T-helper 1 cell (primary cell): ENCODE results near the gene PAGE4.

ENCODE experiments used
- DNase-seq, 5 donors: peaks; one replicate each; pipeline ENCODE4 v3.0.0-alpha.2; 2012 to 2020
- total RNA-seq, 4 donors: gene quantifications; one replicate each; lab custom pipeline; 2026; lab: John Stamatoyannopoulos, UW

The PAGE4 gene, protein sequence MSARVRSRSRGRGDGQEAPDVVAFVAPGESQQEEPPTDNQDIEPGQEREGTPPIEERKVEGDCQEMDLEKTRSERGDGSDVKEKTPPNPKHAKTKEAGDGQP
- 0 reads per million in 4 donors for total RNA-seq

DNA sequence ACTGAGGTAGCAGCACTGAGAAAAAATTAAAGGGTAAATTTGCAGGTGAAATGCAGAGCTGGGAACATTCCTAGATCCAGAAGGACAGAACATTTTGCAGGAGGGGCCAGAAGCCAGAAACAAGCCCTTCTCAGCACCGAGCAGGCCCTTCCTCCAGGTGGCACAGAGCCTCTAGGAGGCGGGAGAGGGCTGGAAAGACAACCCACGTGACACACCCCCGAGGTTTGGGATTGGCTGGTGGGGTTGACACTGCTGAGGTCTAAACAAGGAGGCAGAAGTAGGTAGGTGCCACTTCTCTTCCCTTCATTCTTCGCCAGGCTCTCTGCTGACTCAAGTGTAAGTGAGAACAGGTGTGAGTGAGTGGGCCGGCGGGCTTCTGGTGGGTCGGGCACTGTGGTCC is at the start of gene PAGE4:
PAGE4 (plus strand) TSS at position 288 of the 400 bp plus-strand sequence. CDS start 1,126 bp downstream, outside the sequence.
- no peak for DNase-seq

DNA sequence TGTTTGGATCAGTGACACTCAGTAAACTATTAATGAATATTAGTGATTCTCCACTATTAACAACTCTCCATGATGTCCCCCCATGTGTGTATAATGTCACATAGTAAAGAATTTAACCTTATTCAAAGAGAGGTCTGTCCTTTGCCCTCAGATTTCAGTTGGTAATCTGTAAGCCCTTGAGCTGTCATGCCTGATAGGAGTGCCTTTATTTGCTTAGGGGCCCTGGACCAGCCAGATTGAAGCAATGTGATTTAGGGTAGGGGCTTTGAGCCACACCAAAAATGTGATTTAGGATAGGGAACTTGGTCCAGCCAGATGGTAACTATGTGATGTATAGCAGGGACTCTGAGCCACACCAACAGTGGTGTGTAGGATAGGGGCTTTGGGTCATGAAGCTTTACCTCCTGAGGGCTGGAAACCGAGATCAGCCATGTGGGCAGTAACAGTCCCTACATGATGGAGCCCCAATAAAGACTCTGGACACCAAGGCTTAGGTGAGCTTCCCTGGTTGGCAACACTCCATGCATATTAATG is 44.3 kb upstream of the PAGE4 start:
- no peak for DNase-seq

DNA sequence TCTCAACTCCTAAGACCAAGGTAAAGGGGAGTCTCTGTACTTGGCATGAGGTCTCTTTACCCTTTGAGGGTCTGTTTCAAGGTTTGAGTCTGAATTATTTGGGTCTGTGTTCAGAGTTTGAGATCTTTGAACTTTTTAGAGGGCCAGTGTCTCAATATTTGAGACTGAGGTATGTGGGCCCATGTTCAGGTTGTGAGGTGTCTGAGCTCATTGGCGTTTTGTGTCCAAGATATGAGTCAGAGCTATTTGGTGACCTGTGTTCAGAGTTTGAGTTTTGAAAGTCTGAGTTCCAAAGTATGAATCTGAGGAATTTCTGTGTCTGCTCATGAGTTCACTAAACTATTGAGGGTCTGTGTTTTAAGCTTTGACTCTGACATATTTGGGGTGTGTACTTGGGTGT is 36.7 kb upstream of the PAGE4 start:
- DNase-seq, result no peak

DNA sequence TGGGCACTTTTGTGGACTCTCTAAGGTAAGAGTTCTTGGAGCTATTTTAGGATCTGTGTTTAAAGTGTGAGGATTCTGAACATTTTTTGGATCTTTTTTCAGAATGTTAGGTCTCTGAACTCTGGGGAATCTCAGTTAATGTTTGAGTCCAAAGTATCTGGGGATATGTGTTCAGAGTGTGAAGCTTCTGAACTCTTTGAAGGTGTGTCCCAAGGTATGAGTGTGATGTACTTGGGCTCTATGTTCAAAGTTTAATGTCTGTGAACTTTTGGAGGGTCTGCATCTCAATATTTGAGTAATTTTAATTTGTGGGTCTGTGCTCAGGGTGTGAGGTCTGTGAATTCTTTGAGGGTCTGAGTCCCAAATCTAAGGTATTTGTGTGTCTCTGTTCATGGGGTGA is 35.4 kb upstream of the PAGE4 start:
- DNase-seq, result no peak

GRCh38 chrX:49799828-49800227 is 29.3 kb upstream of the PAGE4 start:
- no peak for DNase-seq

DNA sequence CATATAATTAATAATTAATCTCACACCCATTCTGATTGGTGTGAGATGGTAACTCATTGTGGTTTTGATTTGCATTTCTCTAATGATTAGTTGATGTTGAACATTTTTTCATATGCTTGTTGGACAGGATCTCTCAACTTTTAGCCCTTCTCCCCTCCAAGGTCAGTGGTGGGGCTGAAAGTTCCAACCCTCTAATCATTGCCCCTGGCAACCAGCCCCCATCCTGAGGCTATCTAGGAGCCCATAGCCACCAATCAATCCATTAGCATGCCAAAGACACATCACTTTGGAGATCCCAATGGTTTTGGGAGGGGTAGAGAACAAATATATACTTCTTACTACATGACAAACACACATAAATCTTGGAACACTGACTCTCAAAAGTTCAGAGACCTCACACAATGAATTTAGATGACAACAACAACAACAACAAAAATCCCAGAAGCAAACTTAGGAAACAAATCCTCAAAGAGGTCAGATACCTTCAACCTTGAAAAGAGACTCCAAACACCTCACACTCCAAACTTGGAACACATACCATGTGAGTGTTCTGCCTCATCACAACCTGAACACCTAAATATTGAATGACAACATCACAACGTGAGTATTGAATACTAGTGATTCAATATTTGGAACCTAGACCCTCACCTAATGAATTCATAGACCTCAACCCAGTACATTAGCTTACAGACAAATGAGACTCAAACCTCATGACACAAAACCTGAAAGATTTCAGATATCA is 19.0 kb upstream of the PAGE4 start:
- peak in 1 of 5 donors; percentile 4 for DNase-seq

GRCh38 chrX:49812177-49812576 is 16.9 kb upstream of the PAGE4 start:
- DNase-seq, result no peak

DNA sequence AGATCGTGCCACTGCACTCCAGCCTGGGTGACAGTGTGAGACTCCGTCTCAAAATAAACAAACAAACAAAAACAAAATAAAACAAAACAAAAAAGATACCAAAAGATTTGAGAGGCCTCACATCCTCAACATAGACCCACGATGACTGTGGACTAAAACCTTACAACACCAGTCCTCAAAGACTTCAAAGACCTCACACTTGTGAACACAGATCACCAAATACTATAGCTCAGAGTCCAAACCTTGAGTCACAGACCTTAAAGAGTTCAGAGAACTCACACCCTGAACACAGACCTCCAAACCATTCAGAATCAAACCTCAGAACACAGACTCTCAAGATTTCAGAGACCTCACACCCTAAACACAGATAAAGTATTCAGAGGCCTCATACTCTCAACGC is 12.7 kb upstream of the PAGE4 start:
- no peak for DNase-seq

GRCh38 chrX:49838374-49838773 is 9.3 kb downstream of the PAGE4 start:
- no peak for DNase-seq

DNA sequence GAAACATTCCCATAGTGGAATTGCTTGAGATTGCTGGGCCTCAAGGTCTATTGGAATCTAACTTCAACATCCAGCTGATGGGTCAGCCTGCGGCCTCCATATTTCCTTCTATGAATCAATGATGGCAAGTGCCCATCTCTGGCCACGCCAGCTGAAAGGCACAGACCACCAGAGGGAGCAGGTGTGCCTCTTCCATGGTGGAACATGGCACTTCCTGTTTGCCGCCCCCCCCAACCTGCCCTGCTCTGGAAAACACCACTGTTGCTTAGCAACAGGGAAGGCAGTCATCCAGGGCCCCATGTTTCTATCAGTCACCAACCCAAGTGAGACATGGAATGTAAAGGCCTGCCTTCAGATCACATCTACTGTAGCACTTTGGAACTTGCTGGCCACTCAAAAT is 11.6 kb downstream of the PAGE4 start:
- DNase-seq, result peak in 2 of 5 donors; percentile 1 to 4

- DNase-seq, result no peak
Observed at GRCh38 chrX:49842621-49843020, 13.5 kb downstream of the PAGE4 start.

DNA sequence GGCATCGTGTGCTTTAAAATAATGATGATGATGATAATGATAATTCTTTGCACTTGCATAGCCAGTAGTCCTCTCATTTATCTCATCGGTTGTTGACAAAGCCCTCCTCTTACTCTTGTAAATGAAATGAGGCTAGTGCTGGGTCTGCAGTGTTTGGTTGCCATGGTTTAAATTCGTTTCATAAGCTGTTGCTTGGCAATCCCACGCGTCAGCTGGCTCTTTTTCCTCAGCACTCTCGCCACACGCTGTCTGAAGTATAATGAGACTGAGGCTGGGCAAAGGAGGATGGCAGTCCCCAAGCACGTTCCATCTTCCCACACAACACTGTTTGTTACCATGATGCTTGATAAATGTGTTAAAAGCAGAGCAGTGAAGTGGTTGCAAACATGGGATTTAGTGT is 15.5 kb downstream of the PAGE4 start:
- no peak for DNase-seq

DNA sequence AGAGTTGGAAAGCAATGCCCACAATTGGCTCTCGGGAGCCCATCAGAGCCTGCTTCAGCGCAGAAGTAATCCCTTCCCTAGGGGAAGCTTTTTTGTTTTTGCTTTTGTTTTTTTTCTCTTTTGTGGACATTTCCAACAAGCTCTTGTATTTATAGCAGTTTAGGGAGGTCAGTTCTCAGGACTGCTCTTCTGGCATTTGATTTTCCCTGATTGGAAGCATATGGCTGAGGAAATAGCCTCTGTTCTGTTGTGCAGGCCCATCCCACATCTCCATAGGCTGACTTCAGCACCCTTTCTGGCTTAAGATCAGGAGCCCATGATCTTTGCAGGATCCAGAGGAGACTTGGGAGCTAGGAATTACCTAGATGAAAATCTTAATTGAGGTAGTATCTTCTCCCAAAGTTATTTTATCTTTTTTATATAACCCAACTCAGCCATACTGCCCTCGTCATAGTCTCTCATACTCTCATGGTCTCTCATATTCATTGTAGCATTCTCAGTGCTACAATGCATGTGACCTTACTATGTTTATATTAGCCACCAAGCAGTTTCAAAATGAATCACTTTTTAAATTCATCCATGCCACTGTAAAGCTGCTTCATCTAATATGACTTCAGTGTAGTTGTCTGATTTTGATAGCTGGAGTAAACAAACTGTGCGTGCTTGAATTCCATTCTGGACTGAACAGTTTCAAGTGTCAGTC is 16.7 kb downstream of the PAGE4 start:
- no peak for DNase-seq

DNA sequence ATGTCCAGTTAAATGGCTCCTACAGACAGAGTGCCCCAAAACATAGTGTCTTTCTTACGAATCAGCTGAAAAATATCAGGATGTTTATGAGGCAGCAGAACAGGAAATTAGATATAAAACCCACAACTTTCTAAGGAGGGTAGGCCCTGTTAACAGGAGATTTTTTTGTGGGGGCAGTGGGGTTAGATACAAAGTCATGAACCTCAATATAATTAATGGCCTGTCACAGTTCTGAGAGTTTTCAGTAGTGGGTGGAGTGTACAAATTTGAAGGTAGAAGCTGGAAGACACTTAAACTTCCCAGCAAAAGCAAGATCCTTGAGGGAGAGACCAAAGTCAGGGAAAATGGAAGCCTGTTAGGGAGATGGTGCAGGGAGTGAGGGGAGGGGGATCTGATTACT is 17.4 kb downstream of the PAGE4 start:
- no peak for DNase-seq

DNA sequence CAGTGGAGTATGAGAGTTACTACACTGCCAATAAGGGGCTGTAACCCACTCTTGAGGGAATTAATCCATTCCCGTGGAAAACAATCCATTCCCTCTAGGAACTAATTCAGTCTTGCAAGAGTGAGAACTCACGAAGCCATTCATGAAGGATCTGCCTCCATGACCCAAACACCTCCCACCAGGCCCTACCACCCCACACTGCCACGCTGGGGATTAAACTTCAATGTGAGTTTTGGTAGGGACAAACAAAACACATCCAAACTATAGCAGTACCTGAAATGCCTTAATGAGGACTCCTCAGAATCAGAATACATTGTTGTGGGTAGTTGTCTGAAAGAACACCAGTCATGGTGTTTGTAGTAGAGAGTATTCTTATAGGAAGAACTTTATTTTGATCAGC is 19.2 kb downstream of the PAGE4 start:
- no peak for DNase-seq

- no peak for DNase-seq
Observed at GRCh38 chrX:49850028-49850427, 20.9 kb downstream of the PAGE4 start.

- no peak for DNase-seq
Observed at GRCh38 chrX:49853661-49854060, 24.6 kb downstream of the PAGE4 start.

DNA sequence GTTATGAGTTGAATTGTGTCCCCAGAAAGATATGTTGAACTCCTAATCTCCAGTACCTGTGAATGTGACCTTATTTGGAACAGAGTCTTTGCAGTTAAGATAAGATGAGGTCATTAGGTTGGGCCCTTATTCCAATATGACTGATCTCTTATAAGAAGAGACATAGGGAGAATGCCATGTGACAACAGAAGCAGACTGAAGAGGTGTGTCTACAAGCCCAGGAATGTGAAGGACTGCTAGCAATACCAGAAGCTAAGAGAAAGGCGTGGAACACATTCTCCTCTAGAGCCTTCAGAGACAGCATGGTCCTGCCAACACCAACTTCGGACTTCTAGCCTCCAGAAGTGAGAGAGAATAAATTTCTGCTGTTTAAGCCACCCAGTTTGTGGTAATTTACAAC is 27.7 kb downstream of the PAGE4 start:
- no peak for DNase-seq

GRCh38 chrX:49858341-49858740 is 29.2 kb downstream of the PAGE4 start:
- no peak for DNase-seq

- no peak for DNase-seq
Observed at GRCh38 chrX:49859491-49859890, 30.4 kb downstream of the PAGE4 start.

DNA sequence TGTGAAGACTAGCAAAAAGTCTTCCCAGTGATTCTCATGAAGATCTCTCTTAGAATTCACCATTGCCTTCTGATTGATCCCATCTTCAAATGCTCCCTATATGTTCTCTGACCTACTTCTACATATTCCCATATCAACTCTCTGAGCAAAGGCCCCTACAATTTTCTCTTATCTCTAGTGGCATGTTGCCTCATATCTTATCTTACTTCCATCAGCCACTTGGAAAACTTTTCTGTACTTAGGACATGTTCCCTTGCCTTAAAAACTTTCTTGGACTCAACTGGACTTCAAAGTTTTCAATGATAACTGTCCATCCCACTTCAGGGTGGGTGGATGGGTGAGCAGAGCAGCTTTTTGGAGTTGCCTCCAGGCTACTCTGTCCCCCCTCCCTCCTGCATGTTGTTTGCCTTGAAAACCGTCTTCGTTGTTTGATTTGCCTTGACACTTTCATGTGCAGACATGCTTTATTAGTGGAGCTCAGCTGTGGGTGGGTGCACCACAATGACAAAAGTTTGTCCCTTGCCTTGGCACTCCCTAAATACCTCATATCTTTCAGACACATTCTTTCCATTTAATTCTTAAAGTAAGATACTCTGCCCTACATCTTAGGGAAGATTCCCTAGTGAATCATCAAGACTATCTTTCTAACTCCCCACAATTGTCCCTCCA is 31.9 kb downstream of the PAGE4 start:
- no peak for DNase-seq

- DNase-seq, result no peak
Observed at GRCh38 chrX:49862093-49862492, 33.0 kb downstream of the PAGE4 start.

GRCh38 chrX:49868739-49869138 is 39.6 kb downstream of the PAGE4 start:
- no peak for DNase-seq
